GM12875 (cell line): ENCODE measurements around the gene AUNIP.

Experiments
- H3K4me3 ChIP-seq: one replicate; pipeline ENCODE4 v1.5.1; 2011; ENCODE audit warnings: low read depth, low read length, control low read depth
- TF ChIP-seq, protein P1 (sequence below): IDR thresholded peaks from 2 replicates; pipeline ENCODE4 v1.5.1; 2011; ENCODE audit warnings: low read depth, mild to moderate bottlenecking, control low read depth, inconsistent platforms, low read length, moderate library complexity, borderline replicate concordance; ENCODE audit not compliant: insufficient read depth

The AUNIP gene

DNA sequence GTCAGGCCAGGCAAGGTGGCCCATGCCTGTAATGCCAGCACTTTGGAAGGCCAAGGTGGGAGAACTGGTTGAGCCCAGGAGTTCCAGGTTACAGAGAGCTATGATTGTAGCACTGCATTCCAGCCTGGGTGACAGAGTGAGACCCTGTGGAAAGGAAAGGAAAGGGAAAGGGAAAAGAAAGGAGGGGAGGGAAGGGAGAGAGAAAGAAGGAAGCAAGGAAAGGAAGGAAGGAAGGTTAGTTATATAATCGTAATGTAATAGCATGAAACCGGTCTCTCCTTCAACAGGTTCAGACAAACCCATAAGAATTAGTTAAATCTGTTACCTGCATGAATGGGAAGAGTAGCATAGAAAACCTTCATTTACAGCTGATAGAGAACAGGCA is 17.4 kb upstream of the AUNIP start:
- TF ChIP-seq, protein P1, sequence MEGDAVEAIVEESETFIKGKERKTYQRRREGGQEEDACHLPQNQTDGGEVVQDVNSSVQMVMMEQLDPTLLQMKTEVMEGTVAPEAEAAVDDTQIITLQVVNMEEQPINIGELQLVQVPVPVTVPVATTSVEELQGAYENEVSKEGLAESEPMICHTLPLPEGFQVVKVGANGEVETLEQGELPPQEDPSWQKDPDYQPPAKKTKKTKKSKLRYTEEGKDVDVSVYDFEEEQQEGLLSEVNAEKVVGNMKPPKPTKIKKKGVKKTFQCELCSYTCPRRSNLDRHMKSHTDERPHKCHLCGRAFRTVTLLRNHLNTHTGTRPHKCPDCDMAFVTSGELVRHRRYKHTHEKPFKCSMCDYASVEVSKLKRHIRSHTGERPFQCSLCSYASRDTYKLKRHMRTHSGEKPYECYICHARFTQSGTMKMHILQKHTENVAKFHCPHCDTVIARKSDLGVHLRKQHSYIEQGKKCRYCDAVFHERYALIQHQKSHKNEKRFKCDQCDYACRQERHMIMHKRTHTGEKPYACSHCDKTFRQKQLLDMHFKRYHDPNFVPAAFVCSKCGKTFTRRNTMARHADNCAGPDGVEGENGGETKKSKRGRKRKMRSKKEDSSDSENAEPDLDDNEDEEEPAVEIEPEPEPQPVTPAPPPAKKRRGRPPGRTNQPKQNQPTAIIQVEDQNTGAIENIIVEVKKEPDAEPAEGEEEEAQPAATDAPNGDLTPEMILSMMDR = no peak
- H3K4me3 ChIP-seq = no peak overlapping the region

DNA sequence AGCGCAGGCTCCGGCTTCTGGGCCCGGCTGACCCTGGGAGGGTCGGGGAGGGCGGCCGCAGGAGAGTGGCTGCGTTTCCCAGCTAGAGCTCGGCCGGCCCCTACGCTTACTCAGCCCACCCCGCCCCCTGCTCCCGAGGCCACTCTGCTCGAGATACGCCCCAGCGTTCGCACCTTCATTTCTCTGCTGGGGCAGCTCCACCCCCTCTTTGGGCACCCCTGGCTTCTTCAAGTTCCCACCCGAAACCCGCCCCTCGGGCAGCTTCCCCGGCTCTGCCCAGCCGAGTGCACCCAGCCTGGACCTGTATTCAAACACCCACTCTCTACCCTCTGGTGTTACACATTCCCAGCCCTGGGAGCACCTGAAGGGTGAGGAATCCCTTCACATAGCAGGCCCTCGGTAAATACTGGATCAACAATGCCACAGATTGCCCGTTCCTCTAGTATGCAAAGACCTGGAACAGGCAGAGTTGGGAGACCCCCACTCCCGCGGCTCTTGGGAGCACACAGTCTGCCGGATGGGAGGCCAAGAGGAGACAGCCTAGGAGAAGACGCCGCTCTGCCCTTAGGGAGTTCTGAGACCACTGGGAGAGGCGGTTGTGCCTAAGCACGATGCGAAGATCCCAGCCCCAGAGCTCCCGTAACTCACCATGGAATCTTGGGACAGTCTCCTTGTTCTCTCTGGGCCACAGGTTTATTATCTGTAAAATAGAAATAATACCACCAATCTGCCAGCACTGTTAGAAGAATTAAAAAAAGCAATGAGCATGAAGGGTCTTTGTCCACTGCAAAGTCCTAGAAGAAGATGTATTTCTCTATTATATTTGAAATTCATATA is 16.8 kb upstream of the AUNIP start:
- TF ChIP-seq, protein P1 = no peak
- peak overlapping the region; percentile 63 for H3K4me3 ChIP-seq

GRCh38 chr1:25875154-25875855 is 16.0 kb upstream of the AUNIP start, which contains the start of gene PAQR7:
TSS of gene PAQR7 (minus strand) at chr1:25875708. CDS start at chr1:25863839, 11,869 bp downstream.
- TF ChIP-seq, protein P1 = peak; percentile 13; the same call in 1 of the 2 replicates
- peak within 1 kb of the TSS; percentile 63 for H3K4me3 ChIP-seq

DNA sequence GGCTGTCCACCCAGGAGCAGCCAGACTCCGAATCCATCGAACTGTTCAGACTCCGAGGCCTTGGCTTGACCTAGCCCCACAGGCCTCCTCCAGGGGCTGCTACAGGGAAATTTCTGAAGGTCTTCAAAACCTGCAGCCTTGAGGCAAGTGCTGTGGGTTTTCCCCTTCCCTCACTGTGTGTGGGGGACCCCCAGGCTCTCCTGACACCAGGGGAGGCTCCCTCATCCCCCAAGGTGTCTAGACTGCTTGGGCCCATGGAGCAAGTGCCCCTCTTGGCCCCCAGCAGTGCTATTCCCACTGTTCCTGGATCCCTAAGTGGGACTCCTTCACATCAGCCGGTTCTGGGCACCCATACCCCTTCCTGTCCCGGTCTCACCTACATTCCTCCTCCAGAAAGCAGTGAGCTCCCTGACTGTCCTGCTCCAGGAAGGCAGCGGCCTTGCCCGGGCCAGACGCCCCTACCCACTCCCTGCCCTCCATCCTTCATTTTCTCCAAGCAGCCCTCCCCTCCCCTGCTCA is 15.4 kb upstream of the AUNIP start:
- TF ChIP-seq, protein P1 = no peak

DNA sequence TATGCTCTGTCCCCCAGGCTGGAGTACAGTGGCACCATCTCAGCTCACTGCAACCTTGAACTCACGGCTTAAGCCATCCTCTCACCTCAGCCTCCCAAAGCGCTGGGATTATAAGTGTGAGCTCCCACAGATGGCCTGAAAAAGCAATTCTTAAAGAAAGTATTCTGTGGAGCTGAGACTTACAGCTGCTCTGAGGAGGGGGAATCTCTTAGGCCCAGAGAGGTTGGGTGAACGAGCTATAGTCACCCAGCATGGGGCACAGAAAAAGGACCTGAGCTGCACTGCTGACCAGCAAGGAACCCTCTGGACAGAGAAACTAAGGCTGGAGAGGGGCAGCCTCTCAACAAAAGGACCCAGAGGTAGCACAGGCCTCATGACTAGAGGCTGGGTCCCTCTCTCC is 15.0 kb upstream of the AUNIP start:
- TF ChIP-seq, protein P1 = no peak

More for the DNA sequence above, 15.4 kb upstream of the AUNIP start:
- H3K4me3 ChIP-seq = peak overlapping the region; percentile 63

DNA sequence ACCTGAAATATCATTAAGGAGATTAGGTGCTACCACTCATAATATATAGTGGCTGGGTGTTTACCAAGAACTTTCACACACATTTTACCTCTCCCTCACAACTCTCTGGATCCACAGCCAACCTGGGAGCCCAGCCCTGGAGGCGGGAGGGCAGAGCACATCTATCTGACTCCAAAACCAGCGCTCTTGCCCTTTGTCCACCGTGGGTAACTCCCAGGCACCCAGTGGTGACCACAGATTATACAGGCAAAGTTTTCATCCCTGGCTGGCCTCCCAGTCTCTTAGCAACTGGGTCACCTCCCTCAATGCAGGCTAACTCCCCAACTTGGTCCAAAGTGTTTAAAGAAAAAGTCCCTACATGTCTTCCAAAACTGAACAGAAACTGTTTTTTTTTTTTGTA is 13.9 kb upstream of the AUNIP start:
- TF ChIP-seq, protein P1 = no peak
- no peak overlapping the region for H3K4me3 ChIP-seq

More for the DNA sequence above, 15.0 kb upstream of the AUNIP start:
- H3K4me3 ChIP-seq = no peak overlapping the region
